ENCODE measurements around the gene PGAP2. TPM values are rescaled to one million over a fixed set of nuclear protein-coding genes. Genes with fewer than 3 reads are reported as not detected.

PGAP2 gene
- total RNA-seq, 1 experiment from 2014 or later: 72.2 TPM

- peaks cover 8% of the 10 kb centered on the region for H3K36me3 ChIP-seq (ENCODE audit: control insufficient read depth, insufficient read depth, low read length)
- no TSS peak for BruUV-seq (replicated peaks)
Observed at GRCh38 chr11:3834664-3835461, 26.5 kb downstream of the PGAP2 start.

GRCh38 chr11:3835751-3836150 is 27.4 kb downstream of the PGAP2 start:
- ChIA-PET POLR2A (no interaction called here), CTCF (no interaction called here)
- Histone ChIP-seq H3K9me3 (ENCODE audit: control insufficient read depth, insufficient read depth, low read depth, low read length) (no peaks in the 10 kb centered on the region), H3K27me3 (ENCODE audit: control insufficient read depth, insufficient read depth, low read length) (no peaks in the 10 kb centered on the region), H3K27ac (ENCODE audit: low read length) (no peak overlapping the region), H3K36me3 (ENCODE audit: control insufficient read depth, insufficient read depth, low read length) (peaks cover 8% of the 10 kb centered on the region), H3K4me1 (ENCODE audit: control insufficient read depth, insufficient read depth, low read length) (peaks cover 39% of the 10 kb centered on the region), H3K4me3 (ENCODE audit: low read depth in 2 of 2, low read length in 2 of 2) (no peak overlapping the region)
- DNase-seq (ENCODE audit: low read depth, low spot score) (no peak), ATAC-seq (no peak)
- intact Hi-C loops (cut with micrococcal nuclease; ENCODE audit: unreplicated experiment): no loop called here
- no peak for TF ChIP-seq POLR2AphosphoS5 (IDR thresholded peaks at IDR 0.05; ENCODE audit: low read depth, low read length)
- TF ChIP-seq REST (IDR thresholded peaks at IDR 0.05; ENCODE audit: insufficient read depth in 1 of 2, low read depth in 2 of 2, low read length in 1 of 2): no peak
- TF ChIP-seq SIN3A (IDR thresholded peaks at IDR 0.05; ENCODE audit: borderline replicate concordance, insufficient read depth, low read depth, low read length): no peak
- no peak for TF ChIP-seq CTCF (IDR thresholded peaks at IDR 0.05)
- TF ChIP-seq TCF7L2 (IDR thresholded peaks at IDR 0.05; ENCODE audit: low read depth, low read length): no peak
- BruUV-seq (replicated peaks): no TSS peak
- in situ Hi-C loops (cut with HindIII; ENCODE audit: low pct_unique_long_range_greater_than_20kb, low sequenced_read_pairs): no loop called here

More at GRCh38 chr11:3834664-3835461, 26.5 kb downstream of the PGAP2 start:
- Histone ChIP-seq H3K27ac (ENCODE audit: low read length) (no peak overlapping the region), H3K9me3 (ENCODE audit: control insufficient read depth, insufficient read depth, low read depth, low read length) (no peaks in the 10 kb centered on the region), H3K4me3 (ENCODE audit: low read depth in 2 of 2, low read length in 2 of 2) (no peak overlapping the region), H3K4me1 (ENCODE audit: control insufficient read depth, insufficient read depth, low read length) (peaks cover 38% of the 10 kb centered on the region), H3K27me3 (ENCODE audit: control insufficient read depth, insufficient read depth, low read length) (no peaks in the 10 kb centered on the region)
- intact Hi-C loops (cut with micrococcal nuclease; ENCODE audit: unreplicated experiment) (no loop called here), in situ Hi-C loops (cut with HindIII; ENCODE audit: low pct_unique_long_range_greater_than_20kb, low sequenced_read_pairs) (no loop called here)
- ATAC-seq: no peak
- CTCF ChIA-PET: interaction anchor here (1.6 kb wide), 1 partner anchor 11 kb away, joined by 3 read pairs; no protein-coding TSS in a partner anchor
- DNase-seq (ENCODE audit: low read depth, low spot score): no peak
- POLR2A ChIA-PET: interaction anchor here (0.6 kb wide), 1 partner anchor 16 kb away, joined by 3 read pairs; no protein-coding TSS in a partner anchor
- no peak for TF ChIP-seq CTCF (IDR thresholded peaks at IDR 0.05)
- no peak for TF ChIP-seq REST (IDR thresholded peaks at IDR 0.05; ENCODE audit: insufficient read depth in 1 of 2, low read depth in 2 of 2, low read length in 1 of 2)
- no peak for TF ChIP-seq SIN3A (IDR thresholded peaks at IDR 0.05; ENCODE audit: borderline replicate concordance, insufficient read depth, low read depth, low read length)
- no peak for TF ChIP-seq POLR2AphosphoS5 (IDR thresholded peaks at IDR 0.05; ENCODE audit: low read depth, low read length)
- TF ChIP-seq TCF7L2 (IDR thresholded peaks at IDR 0.05; ENCODE audit: low read depth, low read length): no peak

Measured in Panc1 (cell line).